AG08395 (cell line): ENCODE results near the gene ATM.
"Not testable (repeated sequence)": the region's sequence is repeated elsewhere in the genome, so short reads cannot be mapped to it uniquely, and the experiment has no call there.

Experiments used
- DNase-seq: peaks from one replicate; pipeline ENCODE4 v3.0.0; 2012; ENCODE audit warnings: mixed read lengths, low spot score

Gene ATM

GRCh38 chr11:108373505-108373904 is 150.6 kb downstream of the ATM start:
- DNase-seq, result not testable (repeated sequence)

- DNase-seq, result no peak
These were observed 165.7 kb downstream of the ATM start for GRCh38 chr11:108388576-108388975.

GRCh38 chr11:108392353-108392752 is 169.5 kb downstream of the ATM start:
- no peak for DNase-seq

DNA sequence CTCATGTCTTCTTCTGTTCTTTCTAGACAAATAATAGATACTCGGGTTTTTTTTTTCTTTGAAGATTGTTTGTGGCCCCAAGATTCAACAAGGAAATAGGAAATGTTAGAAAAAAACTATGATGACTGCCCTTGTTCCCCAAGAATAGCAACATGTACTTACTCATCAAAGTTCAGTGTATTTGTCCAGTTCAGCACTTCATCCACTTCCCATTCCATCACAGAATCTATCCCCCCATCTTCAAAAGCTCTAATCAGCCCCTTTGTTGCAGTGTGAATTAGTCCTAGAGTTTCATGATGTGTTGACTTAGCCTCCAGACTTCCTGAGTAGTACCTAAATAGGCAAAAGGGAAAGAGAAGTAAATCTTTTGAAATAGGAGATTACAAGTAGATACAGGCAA is 170.2 kb downstream of the ATM start:
- no peak for DNase-seq

- no peak for DNase-seq
These were observed 171.9 kb downstream of the ATM start for GRCh38 chr11:108394744-108395284.

DNA sequence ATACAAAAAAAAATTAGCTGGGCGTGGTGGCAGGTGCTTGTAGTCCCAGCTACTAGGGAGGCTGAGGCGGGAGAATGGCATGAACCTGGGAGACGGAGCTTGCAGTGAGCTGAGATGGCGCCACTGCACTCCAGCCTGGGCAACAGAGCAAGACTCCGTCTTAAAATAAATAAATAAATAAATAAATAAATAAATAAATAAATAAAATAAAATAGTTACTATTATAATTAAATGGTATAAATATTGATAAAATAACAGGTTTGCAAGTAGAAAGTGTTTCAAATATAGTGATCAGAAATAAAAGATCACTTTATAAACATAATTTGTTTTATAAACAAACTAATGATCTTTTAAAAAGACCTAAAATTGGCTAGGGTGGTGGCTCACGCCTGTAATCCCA is 173.8 kb downstream of the ATM start:
- not testable (repeated sequence) for DNase-seq

GRCh38 chr11:108398439-108398838 is 175.6 kb downstream of the ATM start:
- DNase-seq, result no peak

- no peak for DNase-seq
These were observed 179.4 kb downstream of the ATM start for GRCh38 chr11:108402241-108402640.

- DNase-seq, result no peak
These were observed 180.2 kb downstream of the ATM start for GRCh38 chr11:108403052-108403451.

GRCh38 chr11:108405706-108406105 is 182.8 kb downstream of the ATM start:
- peak; percentile 30 for DNase-seq

- no peak for DNase-seq
These were observed 192.1 kb downstream of the ATM start for GRCh38 chr11:108414958-108415357.

GRCh38 chr11:108417551-108417950 is 194.7 kb downstream of the ATM start:
- DNase-seq, result not testable (repeated sequence)
